Fibroblast of lung (primary cell): ENCODE data around the gene SCUBE3. TPM values are rescaled to one million over a fixed set of nuclear protein-coding genes. Genes with fewer than 3 reads are reported as not detected.

ENCODE experiments used
- DNase-seq, 2 donors: peaks; one replicate each; pipeline versions ENCODE4 v3.0.0 to v3.0.0-alpha.2; 2010; ENCODE audit warnings: low read depth in 2 of 2
- H2AFZ ChIP-seq: 2 replicates; pipeline ENCODE4 v1.5.1; 2012; ENCODE audit warnings: low read length, control low read depth, inconsistent platforms
- H3K27ac ChIP-seq: 2 replicates; pipeline ENCODE4 v1.5.1; 2011; ENCODE audit warnings: low read length, control low read depth; ENCODE audit not compliant: insufficient read depth
- H3K27me3 ChIP-seq: 2 replicates; pipeline ENCODE4 v1.5.1; 2011; ENCODE audit warnings: mild to moderate bottlenecking, low read length; ENCODE audit not compliant: control insufficient read depth, insufficient read depth
- H3K36me3 ChIP-seq: 2 replicates; pipeline ENCODE4 v1.5.1; 2011; ENCODE audit warnings: low read length; ENCODE audit not compliant: control insufficient read depth, insufficient read depth
- H3K4me1 ChIP-seq: 2 replicates; pipeline ENCODE4 v1.5.1; 2011; ENCODE audit warnings: low read length; ENCODE audit not compliant: control insufficient read depth, insufficient read depth; ENCODE audit errors: extremely low read depth
- H3K4me2 ChIP-seq: 2 replicates; pipeline ENCODE4 v1.5.1; 2011; ENCODE audit warnings: low read length, control low read depth; ENCODE audit not compliant: insufficient read depth; ENCODE audit errors: extremely low read depth
- H3K4me3 ChIP-seq, 4 experiments: fragments of 200-600 bp in 1 of 4; sonication (generic) in 1 of 4; replicated peaks in 1 of 4; 2 replicates each; pipeline ENCODE4 v1.5.1; 2011 to 2016; ENCODE audit warnings: low read length in 4 of 4, low read depth in 3 of 4, mild to moderate bottlenecking in 3 of 4, control low read depth in 2 of 4, inconsistent platforms in 1 of 4, mixed read lengths in 1 of 4; ENCODE audit not compliant: insufficient read depth in 1 of 4; ENCODE audit errors: control extremely low read depth in 1 of 4
- H3K79me2 ChIP-seq: 2 replicates; pipeline ENCODE4 v1.5.1; 2012; ENCODE audit warnings: mild to moderate bottlenecking, low read length, inconsistent platforms; ENCODE audit not compliant: control insufficient read depth, insufficient read depth
- H3K9ac ChIP-seq: 2 replicates; pipeline ENCODE4 v1.5.1; 2011; ENCODE audit warnings: mild to moderate bottlenecking, low read length, control low read depth; ENCODE audit not compliant: insufficient read depth
- H3K9me3 ChIP-seq: 2 replicates; pipeline ENCODE4 v1.5.1; 2012; ENCODE audit warnings: low read depth, low read length; ENCODE audit not compliant: control insufficient read depth, insufficient read depth
- H4K20me1 ChIP-seq: 2 replicates; pipeline ENCODE4 v1.5.1; 2011; ENCODE audit warnings: low read length; ENCODE audit not compliant: control insufficient read depth, insufficient read depth; ENCODE audit errors: extremely low read depth
- EZH2 ChIP-seq: IDR thresholded peaks from 2 replicates; pipeline ENCODE4 v1.5.1; 2012; ENCODE audit warnings: low read length, control low read depth, mild to moderate bottlenecking; ENCODE audit errors: missing control alignments
- polyA plus RNA-seq, 2 donors: library from polyadenylated mRNA; depleted of rRNA in 1 of 2; stranded (reverse) in 1 of 2; unstranded in 1 of 2; fragments of >200 nt; gene quantifications; 2 replicates each; pipeline ENCODE4 v1.2.1, GENCODE V29; 2011 to 2012; ENCODE audit warnings: missing spikeins in 1 of 2
- total RNA-seq: library from RNA; depleted of rRNA; stranded (reverse); fragments of >200 nt; gene quantifications from 2 replicates; pipeline ENCODE4 v1.2.1, GENCODE V29; 2014
- TF ChIP-seq, protein P1 (sequence below), 2 donors: IDR thresholded peaks in 1 of 2; conservative IDR thresholded peaks in 1 of 2; 1 replicate in 1 of 2; 2 replicates in 1 of 2; pipeline ENCODE4 v1.5.1; 2011 to 2012; ENCODE audit warnings: low read length in 2 of 2, control low read depth in 1 of 2, inconsistent platforms in 1 of 2, low read depth in 1 of 2, mild to moderate bottlenecking in 1 of 2

Gene SCUBE3
- total and polyA plus RNA-seq, 2 donors (not counting 1 experiment from before 2014, with no cell fraction given) = under 0.01 to 1.2 TPM

DNA sequence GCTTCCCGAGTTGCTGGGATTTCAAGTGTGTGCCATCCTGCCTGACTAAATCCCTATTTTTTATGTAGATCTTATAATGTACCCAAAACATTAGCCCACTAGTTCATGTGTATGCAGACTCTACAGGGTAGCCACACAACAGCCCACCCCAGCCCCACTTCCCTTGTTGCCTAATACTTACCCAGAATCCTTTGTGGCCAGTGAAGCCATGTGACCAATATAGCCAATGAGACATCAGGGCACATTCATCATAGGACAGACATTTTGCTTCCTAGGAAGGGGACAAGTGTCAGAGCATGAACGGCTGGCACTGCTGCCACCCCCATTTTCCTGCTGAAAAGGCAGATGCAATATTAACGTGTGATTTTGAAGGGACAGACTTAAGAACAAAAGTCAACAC is 36.6 kb upstream of the SCUBE3 start:
- H3K9ac ChIP-seq = no peak overlapping the region
- no peaks in the 10 kb centered on the region for H3K4me1 ChIP-seq
- no peak overlapping the region for H3K4me3 ChIP-seq
- no peak for DNase-seq
- no peaks in the 10 kb centered on the region for H3K9me3 ChIP-seq
- H3K79me2 ChIP-seq = no peaks in the 10 kb centered on the region
- H3K27me3 ChIP-seq = no peaks in the 10 kb centered on the region
- no peak for TF ChIP-seq EZH2
- TF ChIP-seq, protein P1, sequence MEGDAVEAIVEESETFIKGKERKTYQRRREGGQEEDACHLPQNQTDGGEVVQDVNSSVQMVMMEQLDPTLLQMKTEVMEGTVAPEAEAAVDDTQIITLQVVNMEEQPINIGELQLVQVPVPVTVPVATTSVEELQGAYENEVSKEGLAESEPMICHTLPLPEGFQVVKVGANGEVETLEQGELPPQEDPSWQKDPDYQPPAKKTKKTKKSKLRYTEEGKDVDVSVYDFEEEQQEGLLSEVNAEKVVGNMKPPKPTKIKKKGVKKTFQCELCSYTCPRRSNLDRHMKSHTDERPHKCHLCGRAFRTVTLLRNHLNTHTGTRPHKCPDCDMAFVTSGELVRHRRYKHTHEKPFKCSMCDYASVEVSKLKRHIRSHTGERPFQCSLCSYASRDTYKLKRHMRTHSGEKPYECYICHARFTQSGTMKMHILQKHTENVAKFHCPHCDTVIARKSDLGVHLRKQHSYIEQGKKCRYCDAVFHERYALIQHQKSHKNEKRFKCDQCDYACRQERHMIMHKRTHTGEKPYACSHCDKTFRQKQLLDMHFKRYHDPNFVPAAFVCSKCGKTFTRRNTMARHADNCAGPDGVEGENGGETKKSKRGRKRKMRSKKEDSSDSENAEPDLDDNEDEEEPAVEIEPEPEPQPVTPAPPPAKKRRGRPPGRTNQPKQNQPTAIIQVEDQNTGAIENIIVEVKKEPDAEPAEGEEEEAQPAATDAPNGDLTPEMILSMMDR (conservative IDR thresholded peaks at IDR 0.05 in 1 of 2, IDR thresholded peaks at IDR 0.05 in 1 of 2; ENCODE audit: low read depth in 1 of 2, low read length in 2 of 2) = no peak
- H3K4me2 ChIP-seq = no peak overlapping the region
- H2AFZ ChIP-seq = no peak overlapping the region
- H4K20me1 ChIP-seq = no peaks in the 10 kb centered on the region
- H3K36me3 ChIP-seq = no peaks in the 10 kb centered on the region
- no peak overlapping the region for H3K27ac ChIP-seq

GRCh38 chr6:35177596-35177995 is 36.2 kb upstream of the SCUBE3 start:
- Histone ChIP-seq H4K20me1 (no peaks in the 10 kb centered on the region), H3K79me2 (no peaks in the 10 kb centered on the region), H2AFZ (no peak overlapping the region), H3K36me3 (no peaks in the 10 kb centered on the region), H3K9me3 (no peaks in the 10 kb centered on the region), H3K27me3 (no peaks in the 10 kb centered on the region), H3K4me3 (no peak overlapping the region), H3K9ac (no peak overlapping the region), H3K27ac (no peak overlapping the region), H3K4me1 (no peaks in the 10 kb centered on the region), H3K4me2 (no peak overlapping the region)
- TF ChIP-seq, protein P1 (conservative IDR thresholded peaks at IDR 0.05 in 1 of 2, IDR thresholded peaks at IDR 0.05 in 1 of 2; ENCODE audit: low read depth in 1 of 2, low read length in 2 of 2) = no peak
- no peak for TF ChIP-seq EZH2
- DNase-seq = peak in 1 of 2 donors; percentile 28

- H3K27me3 ChIP-seq = no peaks in the 10 kb centered on the region
- H3K27ac ChIP-seq = no peak overlapping the region
- H3K9me3 ChIP-seq = no peaks in the 10 kb centered on the region
- no peaks in the 10 kb centered on the region for H3K36me3 ChIP-seq
- no peak overlapping the region for H3K9ac ChIP-seq
- H3K4me2 ChIP-seq = no peak overlapping the region
- H3K4me3 ChIP-seq = no peak overlapping the region
- TF ChIP-seq, protein P1 (conservative IDR thresholded peaks at IDR 0.05 in 1 of 2, IDR thresholded peaks at IDR 0.05 in 1 of 2; ENCODE audit: low read depth in 1 of 2, low read length in 2 of 2) = no peak
- TF ChIP-seq EZH2 = no peak
- no peak overlapping the region for H2AFZ ChIP-seq
- no peaks in the 10 kb centered on the region for H3K4me1 ChIP-seq
- H3K79me2 ChIP-seq = no peaks in the 10 kb centered on the region
- no peaks in the 10 kb centered on the region for H4K20me1 ChIP-seq
- DNase-seq = no peak
These were observed 35.7 kb upstream of the SCUBE3 start for GRCh38 chr6:35178012-35178411.
